Left lung (tissue), 14 donors: ENCODE results near the gene HSD11B2. TPM values are rescaled to one million over a fixed set of nuclear protein-coding genes. Genes with fewer than 3 reads are reported as not detected.

Source experiments
- ATAC-seq: fragments of 200-7000 bp; cut with Tn5 transposase; one replicate; pipeline ENCODE4 v1.9.1; 2020; ENCODE audit warnings: moderate library complexity
- DNase-seq, 4 donors: peaks; one replicate each; pipeline ENCODE4 v3.0.0-alpha.2; 2013 to 2020
- H3K27ac ChIP-seq, 2 donors: fragments of 200-600 bp; sonication (generic) in 1 of 2; one replicate each; pipeline versions ENCODE4 v1.5.0 to v1.8.0; 2020 to 2021
- H3K27me3 ChIP-seq, 2 donors: fragments of 200-600 bp; sonication (generic) in 1 of 2; one replicate each; pipeline versions ENCODE4 v1.5.0 to v1.8.0; 2020 to 2021
- H3K36me3 ChIP-seq, 2 donors: fragments of 200-600 bp; sonication (generic) in 1 of 2; one replicate each; pipeline versions ENCODE4 v1.5.0 to v1.8.0; 2020 to 2021
- H3K4me1 ChIP-seq, 2 donors: fragments of 200-600 bp; one replicate each; pipeline ENCODE4 v1.8.0; 2021
- H3K4me3 ChIP-seq, 2 donors: fragments of 200-600 bp; sonication (generic) in 1 of 2; one replicate each; pipeline versions ENCODE4 v1.5.0 to v1.8.0; 2020 to 2021; ENCODE audit warnings: mild to moderate bottlenecking in 1 of 2
- H3K9me3 ChIP-seq, 2 donors: fragments of 200-600 bp; sonication (generic) in 1 of 2; one replicate each; pipeline versions ENCODE4 v1.5.0 to v1.8.0; 2020 to 2021
- intact Hi-C, 2 donors: fragments of 100-400 bp; cut with DNase I; formaldehyde crosslinking; loops; one replicate each; pipeline versions ENCODE4 v1.11.2 to v1.14.2; 2022
- long read RNA-seq, 12 donors: library from polyadenylated mRNA in 2 of 12; unstranded in 2 of 12; transcript quantifications; one replicate each; pipeline ENCODE4 v2.0.0 and lab custom pipeline, GENCODE V29; 2019 to 2026
- polyA plus RNA-seq, 6 donors: library from polyadenylated mRNA; unstranded; fragments of 120-200 nt; gene quantifications; one replicate each; pipeline ENCODE4 v1.2.1, GENCODE V29; 2013; ENCODE audit not compliant: insufficient read length in 6 of 6
- total RNA-seq, 2 donors: library from RNA; stranded (reverse); fragmentation: NEBNext Ultra II Directional; extraction: Animal tissue kit (Norgen Biotek cat#: 25700); gene quantifications; one replicate each; pipeline ENCODE4 v1.2.1, GENCODE V29; 2021
- TF ChIP-seq, protein P1 (sequence below), 2 donors: fragments of 200-600 bp; sonication (generic) in 1 of 2; IDR thresholded peaks; one replicate each; pipeline versions ENCODE4 v1.5.0 to v1.8.0; 2021; ENCODE audit warnings: antibody characterized with exemption in 2 of 2
- donor health status: DM: no; HTN: yes; CAD: no.
- donor health status: DM: no; HTN: no; CAD: no.

Gene HSD11B2
- total RNA-seq (1 to 10 TPM; 2.5 to 3.9 TPM), polyA plus RNA-seq (10 to 100 TPM; 36.9 to 81.1 (median 64.1) TPM)
- long read RNA-seq, donor 1, transcript HSD11B2-201 (5 exons, 1,900 nt), result major isoform, 15 of 71 reads
- long read RNA-seq, donor 1, partial matches to known transcripts, result 56 of 71 reads
- long read RNA-seq, donor 1, other reads (novel, unspliced or antisense), result 0 of 71 reads
- long read RNA-seq, donor 2, transcript HSD11B2-201 (5 exons, 1,900 nt), result major isoform, 13 of 27 reads
- long read RNA-seq, donor 2, partial matches to known transcripts, result 14 of 27 reads
- long read RNA-seq, donor 2, other reads (novel, unspliced or antisense), result 0 of 27 reads
- long read RNA-seq, donor 3, transcript HSD11B2-201 (5 exons, 1,900 nt), result major isoform, 7 of 7 reads
- long read RNA-seq, donor 3, partial matches to known transcripts, result 0 of 7 reads
- long read RNA-seq, donor 3, other reads (novel, unspliced or antisense), result 0 of 7 reads
- long read RNA-seq, donor 4, partial matches to known transcripts, result 0 of 1 reads
- long read RNA-seq, donor 4, other reads (novel, unspliced or antisense), result 0 of 1 reads
- long read RNA-seq, donor 5, transcript HSD11B2-201 (5 exons, 1,900 nt), result major isoform, 18 of 28 reads
- long read RNA-seq, donor 5, partial matches to known transcripts, result 10 of 28 reads
- long read RNA-seq, donor 5, other reads (novel, unspliced or antisense), result 0 of 28 reads
- long read RNA-seq, donor 6, transcript HSD11B2-201 (5 exons, 1,900 nt), result major isoform, 6 of 6 reads
- long read RNA-seq, donor 6, partial matches to known transcripts, result 0 of 6 reads
- long read RNA-seq, donor 6, other reads (novel, unspliced or antisense), result 0 of 6 reads
- long read RNA-seq, donor 7, partial matches to known transcripts, result 0 of 4 reads
- long read RNA-seq, donor 7, other reads (novel, unspliced or antisense), result 0 of 4 reads
- long read RNA-seq, donor 8, transcript HSD11B2-201 (5 exons, 1,900 nt), result major isoform, 17 of 23 reads
- long read RNA-seq, donor 8, partial matches to known transcripts, result 6 of 23 reads
- long read RNA-seq, donor 8, other reads (novel, unspliced or antisense), result 0 of 23 reads
- long read RNA-seq, donor 9, result 0 reads
- long read RNA-seq, donor 10, result 0 reads
- long read RNA-seq, donor 11, result 0 reads
- long read RNA-seq, donor 12, transcript HSD11B2-201 (5 exons, 1,900 nt), result major isoform, 7 of 7 reads
- long read RNA-seq, donor 12, partial matches to known transcripts, result 0 of 7 reads
- long read RNA-seq, donor 12, other reads (novel, unspliced or antisense), result 0 of 7 reads

DNA sequence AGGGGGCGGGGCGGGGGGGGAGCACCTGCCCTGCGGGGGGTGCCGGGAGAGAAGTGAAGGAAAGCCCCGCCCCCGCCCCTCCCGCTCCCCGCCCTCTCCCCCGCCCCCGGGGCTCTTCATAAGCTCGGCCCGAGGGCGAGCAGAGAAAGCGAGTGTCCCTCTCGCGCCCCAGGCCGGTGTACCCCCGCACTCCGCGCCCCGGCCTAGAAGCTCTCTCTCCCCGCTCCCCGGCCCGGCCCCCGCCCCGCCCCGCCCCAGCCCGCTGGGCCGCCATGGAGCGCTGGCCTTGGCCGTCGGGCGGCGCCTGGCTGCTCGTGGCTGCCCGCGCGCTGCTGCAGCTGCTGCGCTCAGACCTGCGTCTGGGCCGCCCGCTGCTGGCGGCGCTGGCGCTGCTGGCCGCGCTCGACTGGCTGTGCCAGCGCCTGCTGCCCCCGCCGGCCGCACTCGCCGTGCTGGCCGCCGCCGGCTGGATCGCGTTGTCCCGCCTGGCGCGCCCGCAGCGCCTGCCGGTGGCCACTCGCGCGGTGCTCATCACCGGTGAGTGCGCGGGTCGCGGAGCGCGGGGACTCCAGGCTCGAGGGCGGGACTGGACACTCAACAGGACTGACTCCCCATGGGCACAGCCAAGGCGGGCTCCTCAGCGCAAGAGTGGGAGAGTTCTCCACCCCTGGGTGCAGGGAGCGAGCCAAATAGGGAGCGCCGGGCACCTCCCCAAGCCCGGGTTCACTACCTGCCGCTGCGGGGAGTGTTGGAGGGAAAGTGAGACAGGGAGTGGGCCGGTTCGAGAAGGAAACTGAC lies at the start of gene HSD11B2:
Gene HSD11B2, plus strand, starts transcription at position 145 of the 798 bp plus-strand sequence. Its CDS starts 128 bp downstream, at position 273.
- Histone ChIP-seq H3K36me3 (peaks cover 0 to 9% of the 10 kb centered on the region in 2 donors), H3K27me3 (peaks cover 13 to 46% of the 10 kb centered on the region in 2 donors), H3K4me3 (peak within 1 kb of the TSS; percentile 33 to 48), H3K4me1 (peaks cover 21 to 46% of the 10 kb centered on the region in 2 donors), H3K27ac (no peak within 1 kb of the TSS), H3K9me3 (no peaks in the 10 kb centered on the region)
- DNase-seq (peak in 2 of 4 donors; percentile 57 to 90), ATAC-seq (peak; percentile 63)
- intact Hi-C loops, result no loop called here
- TF ChIP-seq, protein P1, sequence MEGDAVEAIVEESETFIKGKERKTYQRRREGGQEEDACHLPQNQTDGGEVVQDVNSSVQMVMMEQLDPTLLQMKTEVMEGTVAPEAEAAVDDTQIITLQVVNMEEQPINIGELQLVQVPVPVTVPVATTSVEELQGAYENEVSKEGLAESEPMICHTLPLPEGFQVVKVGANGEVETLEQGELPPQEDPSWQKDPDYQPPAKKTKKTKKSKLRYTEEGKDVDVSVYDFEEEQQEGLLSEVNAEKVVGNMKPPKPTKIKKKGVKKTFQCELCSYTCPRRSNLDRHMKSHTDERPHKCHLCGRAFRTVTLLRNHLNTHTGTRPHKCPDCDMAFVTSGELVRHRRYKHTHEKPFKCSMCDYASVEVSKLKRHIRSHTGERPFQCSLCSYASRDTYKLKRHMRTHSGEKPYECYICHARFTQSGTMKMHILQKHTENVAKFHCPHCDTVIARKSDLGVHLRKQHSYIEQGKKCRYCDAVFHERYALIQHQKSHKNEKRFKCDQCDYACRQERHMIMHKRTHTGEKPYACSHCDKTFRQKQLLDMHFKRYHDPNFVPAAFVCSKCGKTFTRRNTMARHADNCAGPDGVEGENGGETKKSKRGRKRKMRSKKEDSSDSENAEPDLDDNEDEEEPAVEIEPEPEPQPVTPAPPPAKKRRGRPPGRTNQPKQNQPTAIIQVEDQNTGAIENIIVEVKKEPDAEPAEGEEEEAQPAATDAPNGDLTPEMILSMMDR (IDR thresholded peaks at IDR 0.05), result no peak

DNA sequence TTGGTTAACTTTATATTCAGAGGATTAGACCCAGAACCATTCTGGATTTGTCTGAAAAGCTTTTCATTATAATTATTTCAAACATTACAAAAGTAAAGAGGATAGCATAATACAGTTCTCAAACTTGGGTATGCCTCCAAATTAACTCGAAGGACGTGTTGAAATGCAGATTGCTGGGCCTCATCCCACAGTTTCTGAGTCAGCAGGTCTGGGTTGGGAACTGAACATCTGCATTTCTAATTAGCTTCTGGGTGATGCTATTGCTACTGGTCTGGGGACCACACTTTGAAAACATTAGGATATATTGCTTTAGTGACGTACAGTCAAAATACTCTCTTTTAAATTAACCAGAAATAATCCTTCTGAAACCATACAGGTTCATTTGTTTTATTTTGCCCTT lies 47.6 kb upstream of the HSD11B2 start:
- no peaks in the 10 kb centered on the region for H3K27me3 ChIP-seq
- no peaks in the 10 kb centered on the region for H3K9me3 ChIP-seq
- no peak overlapping the region for H3K4me3 ChIP-seq
- TF ChIP-seq, protein P1 (IDR thresholded peaks at IDR 0.05), result no peak
- ATAC-seq, result no peak
- H3K4me1 ChIP-seq, result no peaks in the 10 kb centered on the region
- H3K27ac ChIP-seq, result no peak overlapping the region
- no peak for DNase-seq
- intact Hi-C loops, result no loop called here
- no peaks in the 10 kb centered on the region for H3K36me3 ChIP-seq

DNA sequence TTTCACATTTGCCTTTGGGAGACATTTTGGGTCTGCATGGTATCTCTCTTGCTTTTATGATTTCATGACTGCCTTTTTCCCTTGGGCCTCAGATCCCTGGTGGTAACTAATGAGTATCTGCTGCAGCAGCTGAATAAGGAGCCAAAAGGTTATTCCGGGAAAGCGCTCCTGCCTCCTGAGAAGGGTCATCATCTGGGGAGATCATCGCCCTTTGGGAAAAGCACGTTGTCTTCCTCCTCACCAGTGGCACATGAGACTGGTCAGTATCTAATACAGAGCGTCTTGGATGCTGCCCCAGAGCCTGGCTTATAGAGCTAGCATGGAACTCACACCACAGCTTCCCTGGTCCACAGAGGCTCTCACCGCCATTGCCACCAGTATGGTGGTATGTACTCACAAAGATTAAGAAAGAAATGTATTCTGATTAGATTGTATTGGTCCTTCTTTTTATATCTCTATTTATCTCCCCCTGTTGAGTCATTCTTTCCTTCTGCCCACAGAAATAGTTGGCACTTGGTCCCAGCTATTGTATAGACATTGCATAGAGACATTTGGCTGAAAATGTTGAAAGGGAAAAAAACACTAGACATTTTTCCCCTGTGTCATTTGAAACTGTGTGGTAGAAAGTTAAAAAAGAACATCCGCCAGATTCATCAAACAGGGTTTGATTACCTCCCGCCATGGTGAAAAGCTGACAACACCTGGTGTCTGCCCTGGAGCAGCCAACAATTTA lies 46.0 kb upstream of the HSD11B2 start:
- intact Hi-C loops, result no loop called here
- ATAC-seq, result no peak
- TF ChIP-seq, protein P1 (IDR thresholded peaks at IDR 0.05), result no peak
- H3K9me3 ChIP-seq, result no peaks in the 10 kb centered on the region
- H3K36me3 ChIP-seq, result no peaks in the 10 kb centered on the region
- H3K4me3 ChIP-seq, result no peak overlapping the region
- DNase-seq, result no peak
- no peaks in the 10 kb centered on the region for H3K27me3 ChIP-seq
- peaks cover 2 to 7% of the 10 kb centered on the region in 2 donors for H3K4me1 ChIP-seq
- H3K27ac ChIP-seq, result no peak overlapping the region

DNA sequence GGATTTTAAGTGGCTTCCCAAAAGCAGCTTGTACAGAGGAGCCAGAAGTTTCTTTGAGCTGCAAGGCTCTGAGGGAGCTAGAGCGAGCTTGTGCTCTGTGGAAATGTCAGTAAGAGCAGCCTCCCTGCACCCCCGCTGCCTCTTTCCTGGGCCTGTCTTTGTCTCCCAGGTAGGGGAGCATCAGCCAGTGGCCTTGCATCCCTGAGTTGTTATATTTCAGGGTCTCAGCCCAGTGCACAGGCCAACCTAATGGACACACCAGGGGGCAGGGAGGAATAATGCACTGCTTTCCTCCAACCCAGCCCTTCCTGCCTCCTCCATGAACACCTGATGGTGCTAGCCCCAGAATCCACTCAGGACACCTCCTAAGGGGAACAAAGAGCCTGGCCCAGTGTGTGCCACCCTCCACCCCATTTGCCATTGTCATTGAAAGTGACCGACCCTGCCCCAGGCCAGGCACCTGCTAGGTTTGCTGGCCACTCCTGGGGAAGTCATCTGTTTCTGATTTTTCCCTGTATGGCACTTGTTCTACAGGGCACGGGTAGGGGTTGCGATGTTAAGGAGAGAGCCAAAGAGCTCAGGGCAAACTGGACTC lies 44.0 kb upstream of the HSD11B2 start:
- intact Hi-C loops, result no loop called here
- no peaks in the 10 kb centered on the region for H3K9me3 ChIP-seq
- H3K27me3 ChIP-seq, result no peaks in the 10 kb centered on the region
- H3K4me3 ChIP-seq, result no peak overlapping the region
- no peak overlapping the region for H3K27ac ChIP-seq
- H3K36me3 ChIP-seq, result no peaks in the 10 kb centered on the region
- ATAC-seq (no peak), DNase-seq (no peak)
- TF ChIP-seq, protein P1 (IDR thresholded peaks at IDR 0.05), result no peak
- H3K4me1 ChIP-seq, result peaks cover 2 to 27% of the 10 kb centered on the region in 2 donors
